HepG2 (cell line): ENCODE measurements around the gene ZCCHC4. TPM values are rescaled to one million over a fixed set of nuclear protein-coding genes. Genes with fewer than 3 reads are reported as not detected.

Experiments used
- ASH2L ChIP-seq: fragments of 300-600, 200-600 bp; sonication (generic); IDR thresholded peaks from 2 replicates; pipeline ENCODE4 v1.7.0; 2017; ENCODE audit warnings: low read depth, mild to moderate bottlenecking, moderate library complexity, mixed read lengths, low read length; ENCODE audit not compliant: insufficient read length
- MBD4 ChIP-seq: IDR thresholded peaks from 2 replicates; pipeline ENCODE4 v1.6.1; 2012; ENCODE audit warnings: low read length, inconsistent platforms, borderline replicate concordance
- MIER2 ChIP-seq: IDR thresholded peaks from 2 replicates; pipeline ENCODE4 v1.6.1; 2016; ENCODE audit warnings: missing biosample characterization, missing genetic modification reagents
- NR3C1 ChIP-seq: sonication (generic); formaldehyde crosslinking; IDR thresholded peaks from 2 replicates; pipeline ENCODE4 v1.4.0; 2020; ENCODE audit warnings: missing genetic modification reagents
- SIX1 ChIP-seq: sonication (generic); formaldehyde crosslinking; IDR thresholded peaks from 2 replicates; pipeline ENCODE4 v1.4.0; 2020; ENCODE audit warnings: missing genetic modification reagents, borderline replicate concordance
- TCF12 ChIP-seq, 2 experiments: fragments of 450-650 bp in 1 of 2; sonication (generic) in 1 of 2; formaldehyde crosslinking in 1 of 2; IDR thresholded peaks; 2 replicates each; pipeline versions ENCODE4 v1.6.1 to v1.8.0; 2017 to 2022; ENCODE audit warnings: antibody characterized with exemption in 1 of 2, mild to moderate bottlenecking in 1 of 2, missing genetic modification reagents in 1 of 2, moderate library complexity in 1 of 2
- TRIM22 ChIP-seq: fragments of 450-650 bp; IDR thresholded peaks from 2 replicates; pipeline ENCODE4 v1.6.1; 2017
- ZEB1 ChIP-seq: IDR thresholded peaks from 2 replicates; pipeline ENCODE4 v1.6.1; 2012; ENCODE audit warnings: mild to moderate bottlenecking, low read depth, inconsistent platforms; ENCODE audit not compliant: insufficient replicate concordance
- ZKSCAN1 ChIP-seq: fragments of 150-350 bp; IDR thresholded peaks from 2 replicates; pipeline ENCODE4 v1.6.1; 2014; ENCODE audit warnings: low read length
- ZNF33A ChIP-seq: sonication (generic); formaldehyde crosslinking; IDR thresholded peaks from 2 replicates; pipeline ENCODE4 v1.5.1; 2020; ENCODE audit warnings: missing genetic modification reagents, mild to moderate bottlenecking, moderate library complexity, borderline replicate concordance
- ZNF607 ChIP-seq: sonication (generic); formaldehyde crosslinking; IDR thresholded peaks from 2 replicates; pipeline ENCODE4 v1.5.1; 2020; ENCODE audit warnings: missing genetic modification reagents, mild to moderate bottlenecking, borderline replicate concordance
- polyA plus RNA-seq, 8 experiments: library from polyadenylated mRNA; depleted of rRNA in 3 of 8; stranded (reverse) in 7 of 8; unstranded in 1 of 8; fragments of >200 nt; fragmentation: Illumina TruSeq in 4 of 8; extraction: Trizol in 4 of 8; gene quantifications; 2 replicates each; pipeline versions ENCODE4 v1.2.1 to v1.2.3, GENCODE V29; 2011 to 2016; ENCODE audit warnings: low read depth in 4 of 8, missing spikeins in 1 of 8, mixed read lengths in 1 of 8; ENCODE audit not compliant: insufficient read depth in 1 of 8
- total RNA-seq, 5 experiments: library from RNA; depleted of rRNA; stranded (reverse); fragments of >200 nt; fragmentation: Illumina TruSeq; extraction: Trizol; gene quantifications; 2 replicates each; pipeline ENCODE4 v1.2.3, GENCODE V29; 2016; ENCODE audit warnings: low read depth in 1 of 5
- TF ChIP-seq, protein P1 (sequence below): sonication (generic); formaldehyde crosslinking; IDR thresholded peaks from 2 replicates; pipeline ENCODE4 v1.4.0; 2020; ENCODE audit warnings: missing genetic modification reagents
- TF ChIP-seq, protein P2 (sequence below): sonication (generic); formaldehyde crosslinking; conservative IDR thresholded peaks from 2 replicates; pipeline ENCODE4 v1.4.0; 2020; ENCODE audit warnings: missing genetic modification reagents
- TF ChIP-seq, protein P3 (sequence below): sonication (generic); formaldehyde crosslinking; IDR thresholded peaks from 2 replicates; pipeline ENCODE4 v1.8.0; 2022; ENCODE audit warnings: mild to moderate bottlenecking, missing genetic modification reagents, moderate library complexity
- TF ChIP-seq, protein P4 (sequence below): sonication (generic); formaldehyde crosslinking; IDR thresholded peaks from 2 replicates; pipeline ENCODE4 v1.4.0; 2020; ENCODE audit warnings: missing genetic modification reagents
- TF ChIP-seq, protein P5 (sequence below): IDR thresholded peaks from 2 replicates; pipeline ENCODE4 v1.6.1; 2012; ENCODE audit warnings: inconsistent platforms
- TF ChIP-seq, protein P6 (sequence below): sonication (generic); formaldehyde crosslinking; IDR thresholded peaks from 2 replicates; pipeline ENCODE4 v1.8.0; 2022; ENCODE audit warnings: mild to moderate bottlenecking, missing genetic modification reagents; ENCODE audit not compliant: insufficient replicate concordance
- TF ChIP-seq, protein P7 (sequence below): sonication (generic); formaldehyde crosslinking; IDR thresholded peaks from 2 replicates; pipeline ENCODE4 v1.5.0; 2020; ENCODE audit warnings: mild to moderate bottlenecking, low read depth, missing genetic modification reagents, borderline replicate concordance

ZCCHC4 gene
- total and polyA plus RNA-seq, 2 of the 13 experiments (the other 11 are each of a cell fraction or from before 2014, with no cell fraction given): 13.2 to 15.0 TPM

DNA sequence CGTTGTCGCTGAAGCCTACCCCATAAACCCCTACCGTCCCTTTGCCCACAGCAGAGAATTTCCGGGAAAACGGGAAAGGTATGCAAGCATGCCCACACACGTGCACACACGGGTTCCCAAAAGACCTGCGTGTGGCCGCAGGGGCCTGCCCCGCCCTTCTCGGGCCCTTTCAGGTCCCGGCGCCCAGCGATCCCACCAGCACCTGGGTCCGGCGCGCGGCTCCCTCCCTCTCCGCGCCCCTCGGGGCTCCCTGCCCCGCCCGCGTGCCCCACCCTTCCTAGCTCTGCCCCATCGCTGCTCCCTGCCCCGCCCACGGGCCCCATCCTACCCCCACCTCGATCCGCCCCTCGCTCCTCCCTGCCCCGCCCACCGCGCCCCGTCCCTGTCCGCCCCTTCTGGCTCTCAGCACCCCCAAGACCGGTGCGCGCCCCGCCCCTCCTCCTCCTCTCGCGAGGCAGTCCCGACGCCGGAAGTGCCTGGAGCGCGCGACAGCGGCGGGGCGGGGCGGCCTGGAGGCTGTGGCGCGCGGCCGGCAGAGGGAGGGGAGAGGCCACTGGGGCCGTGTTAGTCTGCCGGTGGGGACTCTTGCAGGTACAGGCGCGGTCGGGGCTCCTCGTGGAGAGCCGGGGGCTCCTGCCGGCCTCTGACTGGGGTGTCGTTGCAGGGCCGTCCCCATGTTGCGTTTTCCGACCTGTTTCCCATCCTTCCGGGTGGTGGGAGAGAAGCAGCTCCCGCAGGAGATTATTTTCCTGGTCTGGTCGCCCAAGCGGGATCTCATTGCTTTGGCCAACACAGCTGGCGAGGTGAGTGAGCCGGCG, 64.4 kb downstream of the ZCCHC4 start, which contains the start of gene ANAPC4 (continued):
- TF ChIP-seq, protein P1, sequence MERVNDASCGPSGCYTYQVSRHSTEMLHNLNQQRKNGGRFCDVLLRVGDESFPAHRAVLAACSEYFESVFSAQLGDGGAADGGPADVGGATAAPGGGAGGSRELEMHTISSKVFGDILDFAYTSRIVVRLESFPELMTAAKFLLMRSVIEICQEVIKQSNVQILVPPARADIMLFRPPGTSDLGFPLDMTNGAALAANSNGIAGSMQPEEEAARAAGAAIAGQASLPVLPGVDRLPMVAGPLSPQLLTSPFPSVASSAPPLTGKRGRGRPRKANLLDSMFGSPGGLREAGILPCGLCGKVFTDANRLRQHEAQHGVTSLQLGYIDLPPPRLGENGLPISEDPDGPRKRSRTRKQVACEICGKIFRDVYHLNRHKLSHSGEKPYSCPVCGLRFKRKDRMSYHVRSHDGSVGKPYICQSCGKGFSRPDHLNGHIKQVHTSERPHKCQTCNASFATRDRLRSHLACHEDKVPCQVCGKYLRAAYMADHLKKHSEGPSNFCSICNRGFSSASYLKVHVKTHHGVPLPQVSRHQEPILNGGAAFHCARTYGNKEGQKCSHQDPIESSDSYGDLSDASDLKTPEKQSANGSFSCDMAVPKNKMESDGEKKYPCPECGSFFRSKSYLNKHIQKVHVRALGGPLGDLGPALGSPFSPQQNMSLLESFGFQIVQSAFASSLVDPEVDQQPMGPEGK (CRISPR knock-in tag): peak; percentile 62
- TF ChIP-seq MIER2 (no peak), TRIM22 (no peak), ZKSCAN1 (no peak), ASH2L (peak; percentile 76), ZNF33A (no peak), ZEB1 (no peak), SIX1 (CRISPR knock-in tag) (no peak), MBD4 (no peak), NR3C1 (CRISPR knock-in tag) (no peak), ZNF607 (CRISPR knock-in tag) (no peak), TCF12 (IDR thresholded peaks at IDR 0.05) (no peak), TCF12 (CRISPR knock-in tag; IDR thresholded peaks at IDR 0.05) (no peak)
- TF ChIP-seq, protein P2, sequence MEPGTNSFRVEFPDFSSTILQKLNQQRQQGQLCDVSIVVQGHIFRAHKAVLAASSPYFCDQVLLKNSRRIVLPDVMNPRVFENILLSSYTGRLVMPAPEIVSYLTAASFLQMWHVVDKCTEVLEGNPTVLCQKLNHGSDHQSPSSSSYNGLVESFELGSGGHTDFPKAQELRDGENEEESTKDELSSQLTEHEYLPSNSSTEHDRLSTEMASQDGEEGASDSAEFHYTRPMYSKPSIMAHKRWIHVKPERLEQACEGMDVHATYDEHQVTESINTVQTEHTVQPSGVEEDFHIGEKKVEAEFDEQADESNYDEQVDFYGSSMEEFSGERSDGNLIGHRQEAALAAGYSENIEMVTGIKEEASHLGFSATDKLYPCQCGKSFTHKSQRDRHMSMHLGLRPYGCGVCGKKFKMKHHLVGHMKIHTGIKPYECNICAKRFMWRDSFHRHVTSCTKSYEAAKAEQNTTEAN: no peak
- TF ChIP-seq, protein P3, sequence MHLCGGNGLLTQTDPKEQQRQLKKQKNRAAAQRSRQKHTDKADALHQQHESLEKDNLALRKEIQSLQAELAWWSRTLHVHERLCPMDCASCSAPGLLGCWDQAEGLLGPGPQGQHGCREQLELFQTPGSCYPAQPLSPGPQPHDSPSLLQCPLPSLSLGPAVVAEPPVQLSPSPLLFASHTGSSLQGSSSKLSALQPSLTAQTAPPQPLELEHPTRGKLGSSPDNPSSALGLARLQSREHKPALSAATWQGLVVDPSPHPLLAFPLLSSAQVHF: 0 out of 2 replicates have a peak, but pooled peaks have one; percentile 10
- TF ChIP-seq, protein P4, sequence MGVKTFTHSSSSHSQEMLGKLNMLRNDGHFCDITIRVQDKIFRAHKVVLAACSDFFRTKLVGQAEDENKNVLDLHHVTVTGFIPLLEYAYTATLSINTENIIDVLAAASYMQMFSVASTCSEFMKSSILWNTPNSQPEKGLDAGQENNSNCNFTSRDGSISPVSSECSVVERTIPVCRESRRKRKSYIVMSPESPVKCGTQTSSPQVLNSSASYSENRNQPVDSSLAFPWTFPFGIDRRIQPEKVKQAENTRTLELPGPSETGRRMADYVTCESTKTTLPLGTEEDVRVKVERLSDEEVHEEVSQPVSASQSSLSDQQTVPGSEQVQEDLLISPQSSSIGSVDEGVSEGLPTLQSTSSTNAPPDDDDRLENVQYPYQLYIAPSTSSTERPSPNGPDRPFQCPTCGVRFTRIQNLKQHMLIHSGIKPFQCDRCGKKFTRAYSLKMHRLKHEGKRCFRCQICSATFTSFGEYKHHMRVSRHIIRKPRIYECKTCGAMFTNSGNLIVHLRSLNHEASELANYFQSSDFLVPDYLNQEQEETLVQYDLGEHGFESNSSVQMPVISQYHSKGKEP: no peak
- TF ChIP-seq, protein P5, sequence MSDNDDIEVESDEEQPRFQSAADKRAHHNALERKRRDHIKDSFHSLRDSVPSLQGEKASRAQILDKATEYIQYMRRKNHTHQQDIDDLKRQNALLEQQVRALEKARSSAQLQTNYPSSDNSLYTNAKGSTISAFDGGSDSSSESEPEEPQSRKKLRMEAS: peak; percentile 64
- TF ChIP-seq, protein P6, sequence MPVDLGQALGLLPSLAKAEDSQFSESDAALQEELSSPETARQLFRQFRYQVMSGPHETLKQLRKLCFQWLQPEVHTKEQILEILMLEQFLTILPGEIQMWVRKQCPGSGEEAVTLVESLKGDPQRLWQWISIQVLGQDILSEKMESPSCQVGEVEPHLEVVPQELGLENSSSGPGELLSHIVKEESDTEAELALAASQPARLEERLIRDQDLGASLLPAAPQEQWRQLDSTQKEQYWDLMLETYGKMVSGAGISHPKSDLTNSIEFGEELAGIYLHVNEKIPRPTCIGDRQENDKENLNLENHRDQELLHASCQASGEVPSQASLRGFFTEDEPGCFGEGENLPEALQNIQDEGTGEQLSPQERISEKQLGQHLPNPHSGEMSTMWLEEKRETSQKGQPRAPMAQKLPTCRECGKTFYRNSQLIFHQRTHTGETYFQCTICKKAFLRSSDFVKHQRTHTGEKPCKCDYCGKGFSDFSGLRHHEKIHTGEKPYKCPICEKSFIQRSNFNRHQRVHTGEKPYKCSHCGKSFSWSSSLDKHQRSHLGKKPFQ (CRISPR knock-in tag): no peak
- TF ChIP-seq, protein P7, sequence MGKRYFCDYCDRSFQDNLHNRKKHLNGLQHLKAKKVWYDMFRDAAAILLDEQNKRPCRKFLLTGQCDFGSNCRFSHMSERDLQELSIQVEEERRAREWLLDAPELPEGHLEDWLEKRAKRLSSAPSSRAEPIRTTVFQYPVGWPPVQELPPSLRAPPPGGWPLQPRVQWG (CRISPR knock-in tag): no peak
